GM23338 (cell line): ENCODE results near the gene APOL4. TPM values are rescaled to one million over a fixed set of nuclear protein-coding genes. Genes with fewer than 3 reads are reported as not detected.

Source experiments
- ATAC-seq: fragments of 200-7000 bp; cut with Tn5 transposase; 3 replicates; pipeline ENCODE4 v1.9.1; 2020
- DNase-seq: peaks from one replicate; pipeline ENCODE4 v3.0.0-alpha.2; 2015; ENCODE audit warnings: low spot score
- H2AFZ ChIP-seq: fragments of 200-600 bp; sonication (generic); 2 replicates; pipeline ENCODE4 v1.8.0; 2016; ENCODE audit warnings: antibody characterized with exemption, mild to moderate bottlenecking, moderate library complexity
- H3F3A ChIP-seq: fragments of 200-600 bp; sonication (generic); replicated peaks from 2 replicates; pipeline ENCODE4 v1.8.0; 2017; ENCODE audit warnings: antibody characterized with exemption, mixed run types, low read depth
- H3K27ac ChIP-seq: fragments of 200-600 bp; sonication (generic); 2 replicates; pipeline ENCODE4 v1.6.1; 2016; ENCODE audit warnings: low read depth
- H3K27me3 ChIP-seq: fragments of 200-600 bp; sonication (generic); 2 replicates; pipeline ENCODE4 v1.8.0; 2016; ENCODE audit warnings: mild to moderate bottlenecking, mixed run types, moderate library complexity; ENCODE audit not compliant: insufficient read depth
- H3K36me3 ChIP-seq: fragments of 200-600 bp; sonication (generic); 2 replicates; pipeline ENCODE4 v1.8.0; 2016; ENCODE audit warnings: mild to moderate bottlenecking; ENCODE audit not compliant: insufficient read depth
- H3K4me1 ChIP-seq: fragments of 200-600 bp; sonication (generic); 2 replicates; pipeline ENCODE4 v1.8.0; 2016; ENCODE audit warnings: mild to moderate bottlenecking, moderate library complexity; ENCODE audit not compliant: insufficient read depth
- H3K4me2 ChIP-seq: fragments of 200-600 bp; sonication (generic); 2 replicates; pipeline ENCODE4 v1.7.1; 2017; ENCODE audit warnings: mixed run types
- H3K4me3 ChIP-seq: fragments of 200-600 bp; sonication (generic); 2 replicates; pipeline ENCODE4 v1.6.1; 2016; ENCODE audit warnings: mixed run types
- H3K79me2 ChIP-seq: fragments of 200-600 bp; sonication (generic); replicated peaks from 2 replicates; pipeline ENCODE4 v1.8.0; 2017; ENCODE audit warnings: mild to moderate bottlenecking; ENCODE audit not compliant: insufficient read depth
- H3K9me2 ChIP-seq: fragments of 200-600 bp; sonication (generic); 2 replicates; pipeline ENCODE4 v1.8.0; 2017; ENCODE audit not compliant: insufficient read depth
- H4K20me1 ChIP-seq: fragments of 200-600 bp; sonication (generic); replicated peaks from 2 replicates; pipeline ENCODE4 v1.8.0; 2017; ENCODE audit warnings: mild to moderate bottlenecking; ENCODE audit not compliant: insufficient read depth
- H3K27ac Mint-ChIP-seq: 2 replicates; pipeline ENCODE4 v1.8.0; 2020; ENCODE audit warnings: inconsistent platforms, mild to moderate bottlenecking, moderate library complexity, mixed read lengths
- H3K27me3 Mint-ChIP-seq: 3 replicates; pipeline ENCODE4 v1.8.0; 2022; ENCODE audit warnings: low read depth, mild to moderate bottlenecking, moderate library complexity, mixed read lengths, inconsistent platforms; ENCODE audit not compliant: insufficient read depth, poor library complexity
- H3K36me3 Mint-ChIP-seq: 3 replicates; pipeline ENCODE4 v1.8.0; 2021; ENCODE audit warnings: low read depth, mild to moderate bottlenecking, inconsistent platforms, moderate library complexity, mixed read lengths
- H3K4me1 Mint-ChIP-seq: 3 replicates; pipeline ENCODE4 v1.8.0; 2020; ENCODE audit warnings: mild to moderate bottlenecking, inconsistent platforms, mixed read lengths
- H3K4me3 Mint-ChIP-seq: 3 replicates; pipeline ENCODE4 v1.8.0; 2021; ENCODE audit warnings: moderate library complexity, mild to moderate bottlenecking, inconsistent platforms, mixed read lengths
- H3K9me3 Mint-ChIP-seq: 3 replicates; pipeline ENCODE4 v1.8.0; 2020; ENCODE audit warnings: moderate library complexity, mild to moderate bottlenecking, inconsistent platforms, mixed read lengths
- CREB1 ChIP-seq: fragments of 250-450 bp; sonication (Bioruptor Pico); IDR thresholded peaks from 2 replicates; pipeline ENCODE4 v1.5.0; 2020; ENCODE audit warnings: low read depth, mild to moderate bottlenecking, moderate library complexity
- EZH2 ChIP-seq: fragments of 200-600 bp; sonication (generic); IDR thresholded peaks from one replicate; pipeline ENCODE4 v1.8.0; 2017; ENCODE audit warnings: antibody characterized with exemption, mild to moderate bottlenecking, low read depth; ENCODE audit not compliant: unreplicated experiment
- JUNB ChIP-seq: IDR thresholded peaks from one replicate; pipeline ENCODE4 v1.6.1; 2016; ENCODE audit warnings: antibody characterized with exemption; ENCODE audit not compliant: unreplicated experiment
- NANOG ChIP-seq: IDR thresholded peaks from 2 replicates; pipeline ENCODE4 v1.6.1; 2016; ENCODE audit warnings: antibody characterized with exemption, borderline replicate concordance
- POLR2AphosphoS5 ChIP-seq: IDR thresholded peaks from 2 replicates; pipeline ENCODE4 v1.6.1; 2016; ENCODE audit warnings: antibody characterized with exemption, low read depth
- REST ChIP-seq: IDR thresholded peaks from one replicate; pipeline ENCODE4 v1.6.1; 2018; ENCODE audit warnings: antibody characterized with exemption; ENCODE audit not compliant: unreplicated experiment
- STAT1 ChIP-seq: IDR thresholded peaks from one replicate; pipeline ENCODE4 v1.6.1; 2016; ENCODE audit warnings: antibody characterized with exemption; ENCODE audit not compliant: unreplicated experiment
- ZNF114 ChIP-seq: fragments of 250-450 bp; sonication (Bioruptor Pico); IDR thresholded peaks from 2 replicates; pipeline ENCODE4 v1.5.0; 2020; ENCODE audit warnings: mild to moderate bottlenecking, moderate library complexity
- ZNF331 ChIP-seq: fragments of 250-450 bp; sonication (Bioruptor Pico); IDR thresholded peaks from 2 replicates; pipeline ENCODE4 v1.5.0; 2020; ENCODE audit warnings: low read depth, mild to moderate bottlenecking, moderate library complexity
- ZNF462 ChIP-seq: fragments of 250-450 bp; sonication (Bioruptor Pico); IDR thresholded peaks from 2 replicates; pipeline ENCODE4 v1.5.0; 2020; ENCODE audit warnings: mild to moderate bottlenecking, moderate library complexity
- polyA plus RNA-seq: library from polyadenylated mRNA; unstranded; fragments of >200 nt; fragmentation: Nextera tagmentation; extraction: Ambion mirVana; gene quantifications from 2 replicates; pipeline ENCODE4 v1.2.1, GENCODE V29; 2016
- total RNA-seq: library from RNA; depleted of rRNA; stranded (reverse); fragments of >200 nt; shearing (Covaris generic); gene quantifications from 2 replicates; pipeline ENCODE4 v1.2.3, GENCODE V29; 2014
- TF ChIP-seq, protein P1 (sequence below): IDR thresholded peaks from 2 replicates; pipeline ENCODE4 v1.6.1; 2016; ENCODE audit warnings: antibody characterized with exemption

APOL4 gene
- total and polyA plus RNA-seq, 2 experiments from 2014 or later = not detected

- Histone ChIP-seq H3F3A (no peaks in the 10 kb centered on the region), H3K27ac (no peak overlapping the region), H3K4me1 (peaks cover 8% of the 10 kb centered on the region), H2AFZ (no peak overlapping the region), H3K79me2 (no peaks in the 10 kb centered on the region; the same call in 1 of the 2 replicates), H3K9me2 (no peaks in the 10 kb centered on the region), H3K4me3 (no peak overlapping the region), H3K27me3 (no peaks in the 10 kb centered on the region), H3K36me3 (no peaks in the 10 kb centered on the region), H3K4me2 (no peak overlapping the region), H4K20me1 (no peaks in the 10 kb centered on the region)
- H3K36me3 Mint-ChIP-seq = peaks cover 19% of the 10 kb centered on the region
- H3K27me3 Mint-ChIP-seq = peaks cover 15% of the 10 kb centered on the region
- TF ChIP-seq ZNF114 (CRISPR knock-in tag) (no peak), NANOG (no peak), ZNF462 (CRISPR knock-in tag) (no peak), JUNB (no peak), EZH2 (no peak), STAT1 (no peak), CREB1 (CRISPR knock-in tag) (no peak), ZNF331 (CRISPR knock-in tag) (no peak), POLR2AphosphoS5 (no peak), REST (no peak)
- TF ChIP-seq, protein P1, sequence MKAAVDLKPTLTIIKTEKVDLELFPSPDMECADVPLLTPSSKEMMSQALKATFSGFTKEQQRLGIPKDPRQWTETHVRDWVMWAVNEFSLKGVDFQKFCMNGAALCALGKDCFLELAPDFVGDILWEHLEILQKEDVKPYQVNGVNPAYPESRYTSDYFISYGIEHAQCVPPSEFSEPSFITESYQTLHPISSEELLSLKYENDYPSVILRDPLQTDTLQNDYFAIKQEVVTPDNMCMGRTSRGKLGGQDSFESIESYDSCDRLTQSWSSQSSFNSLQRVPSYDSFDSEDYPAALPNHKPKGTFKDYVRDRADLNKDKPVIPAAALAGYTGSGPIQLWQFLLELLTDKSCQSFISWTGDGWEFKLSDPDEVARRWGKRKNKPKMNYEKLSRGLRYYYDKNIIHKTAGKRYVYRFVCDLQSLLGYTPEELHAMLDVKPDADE = no peak
- no peak overlapping the region for H3K4me3 Mint-ChIP-seq
- DNase-seq = no peak
- no peak for ATAC-seq
- H3K9me3 Mint-ChIP-seq = peaks cover 4% of the 10 kb centered on the region
- no peak overlapping the region; the same call in 1 of the 2 replicates for H3K27ac Mint-ChIP-seq
- H3K4me1 Mint-ChIP-seq = peaks cover 24% of the 10 kb centered on the region
Measured at GRCh38 chr22:36234919-36235318, 33.3 kb upstream of the APOL4 start.
